Liver (tissue), 3 donors: ENCODE data around the gene HNRNPUL1.

Source experiments
- TF ChIP-seq, protein P1 (sequence below): fragments of 150-350 bp; IDR thresholded peaks from 2 replicates; pipeline ENCODE4 v1.5.1; 2017; ENCODE audit warnings: improper control_type of control experiment, low read depth, low read length; ENCODE audit not compliant: missing input control
- TF ChIP-seq, protein P2 (sequence below): IDR thresholded peaks from 2 replicates; pipeline ENCODE4 v1.6.1; 2016; ENCODE audit warnings: antibody characterized with exemption
- donor health status: healthy.
- donor health status: healthy.

DNA sequence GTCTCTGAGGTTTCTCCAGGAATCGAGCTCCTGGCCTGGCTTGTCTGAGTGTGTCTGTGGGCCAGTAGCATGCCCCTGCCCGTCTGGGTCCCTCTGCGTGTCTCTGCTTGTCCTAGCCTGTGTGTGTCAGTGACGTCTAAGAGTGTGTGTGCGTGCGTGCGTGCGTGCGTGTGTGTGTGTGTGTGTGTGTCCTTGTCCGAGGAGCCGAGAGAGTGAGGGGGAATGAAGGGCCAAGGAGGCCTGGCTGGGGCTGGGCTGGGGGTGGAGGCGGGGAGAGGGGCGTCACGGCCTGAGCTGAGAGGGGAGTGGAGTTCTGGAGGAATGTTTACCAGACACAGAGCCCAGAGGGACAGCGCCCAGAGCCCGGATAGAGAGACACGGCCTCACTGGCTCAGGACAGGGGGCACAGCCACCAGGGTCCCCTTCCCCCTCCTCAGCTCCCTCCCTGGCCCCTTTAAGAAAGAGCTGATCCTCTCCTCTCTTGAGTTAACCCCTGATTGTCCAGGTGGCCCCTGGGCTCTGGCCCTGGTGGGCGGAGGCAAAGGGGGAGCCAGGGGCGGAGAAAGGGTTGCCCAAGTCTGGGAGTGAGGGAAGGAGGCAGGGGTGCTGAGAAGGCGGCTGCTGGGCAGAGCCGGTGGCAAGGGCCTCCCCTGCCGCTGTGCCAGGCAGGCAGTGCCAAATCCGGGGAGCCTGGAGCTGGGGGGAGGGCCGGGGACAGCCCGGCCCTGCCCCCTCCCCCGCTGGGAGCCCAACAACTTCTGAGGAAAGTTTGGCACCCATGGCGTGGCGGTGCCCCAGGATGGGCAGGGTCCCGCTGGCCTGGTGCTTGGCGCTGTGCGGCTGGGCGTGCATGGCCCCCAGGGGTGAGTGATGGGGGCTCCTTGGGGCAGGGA is 45.3 kb upstream of the HNRNPUL1 start, which contains the start of gene AXL:
- TF ChIP-seq, protein P1, sequence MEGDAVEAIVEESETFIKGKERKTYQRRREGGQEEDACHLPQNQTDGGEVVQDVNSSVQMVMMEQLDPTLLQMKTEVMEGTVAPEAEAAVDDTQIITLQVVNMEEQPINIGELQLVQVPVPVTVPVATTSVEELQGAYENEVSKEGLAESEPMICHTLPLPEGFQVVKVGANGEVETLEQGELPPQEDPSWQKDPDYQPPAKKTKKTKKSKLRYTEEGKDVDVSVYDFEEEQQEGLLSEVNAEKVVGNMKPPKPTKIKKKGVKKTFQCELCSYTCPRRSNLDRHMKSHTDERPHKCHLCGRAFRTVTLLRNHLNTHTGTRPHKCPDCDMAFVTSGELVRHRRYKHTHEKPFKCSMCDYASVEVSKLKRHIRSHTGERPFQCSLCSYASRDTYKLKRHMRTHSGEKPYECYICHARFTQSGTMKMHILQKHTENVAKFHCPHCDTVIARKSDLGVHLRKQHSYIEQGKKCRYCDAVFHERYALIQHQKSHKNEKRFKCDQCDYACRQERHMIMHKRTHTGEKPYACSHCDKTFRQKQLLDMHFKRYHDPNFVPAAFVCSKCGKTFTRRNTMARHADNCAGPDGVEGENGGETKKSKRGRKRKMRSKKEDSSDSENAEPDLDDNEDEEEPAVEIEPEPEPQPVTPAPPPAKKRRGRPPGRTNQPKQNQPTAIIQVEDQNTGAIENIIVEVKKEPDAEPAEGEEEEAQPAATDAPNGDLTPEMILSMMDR, result no peak
- TF ChIP-seq, protein P2, sequence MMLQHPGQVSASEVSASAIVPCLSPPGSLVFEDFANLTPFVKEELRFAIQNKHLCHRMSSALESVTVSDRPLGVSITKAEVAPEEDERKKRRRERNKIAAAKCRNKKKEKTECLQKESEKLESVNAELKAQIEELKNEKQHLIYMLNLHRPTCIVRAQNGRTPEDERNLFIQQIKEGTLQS, result no peak
